ENCODE measurements around the gene ADORA1.

Gene ADORA1

GRCh38 chr1:203210988-203211387 lies 83.5 kb downstream of the ADORA1 start:
- no peak overlapping the region for H3K4me3 ChIP-seq (replicated peaks; ENCODE audit: insufficient read depth, low read length)
- no peaks in the 10 kb centered on the region for H3K27me3 ChIP-seq (ENCODE audit: insufficient read depth, poor library complexity, severe bottlenecking)
- no peak for DNase-seq (ENCODE audit: low read depth in 1 of 2, low spot score in 1 of 2)
- no peak overlapping the region for H3K27ac ChIP-seq (replicated peaks)
- TF ChIP-seq SPI1 (IDR thresholded peaks at IDR 0.05; ENCODE audit: borderline replicate concordance, low read depth) (no peak), CTCF (IDR thresholded peaks at IDR 0.05; ENCODE audit: insufficient read depth, low read length) (no peak), REST (IDR thresholded peaks at IDR 0.05; ENCODE audit: insufficient replicate concordance, low read depth) (no peak)

GRCh38 chr1:203211812-203212211 lies 84.3 kb downstream of the ADORA1 start:
- DNase-seq (ENCODE audit: low read depth in 1 of 2, low spot score in 1 of 2), result no peak
- no peak overlapping the region for H3K27ac ChIP-seq (replicated peaks)
- no peaks in the 10 kb centered on the region for H3K27me3 ChIP-seq (ENCODE audit: insufficient read depth, poor library complexity, severe bottlenecking)
- TF ChIP-seq GABPA (IDR thresholded peaks at IDR 0.05; ENCODE audit: low read depth) (no peak), POLR2AphosphoS5 (IDR thresholded peaks at IDR 0.05; ENCODE audit: low read depth) (no peak), REST (IDR thresholded peaks at IDR 0.05; ENCODE audit: insufficient replicate concordance, low read depth) (no peak)
- no peak overlapping the region for H3K4me3 ChIP-seq (replicated peaks; ENCODE audit: insufficient read depth, low read length)

- no peak for DNase-seq (ENCODE audit: low read depth in 1 of 2, low spot score in 1 of 2)
- no peaks in the 10 kb centered on the region for H3K27me3 ChIP-seq (ENCODE audit: insufficient read depth, poor library complexity, severe bottlenecking)
- H3K4me3 ChIP-seq (replicated peaks; ENCODE audit: insufficient read depth, low read length), result no peak overlapping the region
- TF ChIP-seq SPI1 (IDR thresholded peaks at IDR 0.05; ENCODE audit: borderline replicate concordance, low read depth) (no peak), POLR2AphosphoS5 (IDR thresholded peaks at IDR 0.05; ENCODE audit: low read depth) (no peak), REST (IDR thresholded peaks at IDR 0.05; ENCODE audit: insufficient replicate concordance, low read depth) (no peak), CTCF (IDR thresholded peaks at IDR 0.05; ENCODE audit: insufficient read depth, low read length) (no peak), GABPA (IDR thresholded peaks at IDR 0.05; ENCODE audit: low read depth) (no peak)
- no peak overlapping the region for H3K27ac ChIP-seq (replicated peaks)
Measured at GRCh38 chr1:203213126-203213525, 85.6 kb downstream of the ADORA1 start.

GRCh38 chr1:203214871-203215270 lies 87.3 kb downstream of the ADORA1 start:
- peak in 1 of 2 experiments; percentile 18 for DNase-seq (ENCODE audit: low read depth in 1 of 2, low spot score in 1 of 2)
- no peaks in the 10 kb centered on the region for H3K27me3 ChIP-seq (ENCODE audit: insufficient read depth, poor library complexity, severe bottlenecking)
- TF ChIP-seq SPI1 (IDR thresholded peaks at IDR 0.05; ENCODE audit: borderline replicate concordance, low read depth) (peak; percentile 35; the same call in 1 of the 2 replicates), REST (IDR thresholded peaks at IDR 0.05; ENCODE audit: insufficient replicate concordance, low read depth) (no peak)
- no peak overlapping the region for H3K4me3 ChIP-seq (replicated peaks; ENCODE audit: insufficient read depth, low read length)
- no peak overlapping the region for H3K27ac ChIP-seq (replicated peaks)
